SU-DHL-6 (cell line): ENCODE data around the gene CCDC102A.

Experiments
- H2AFZ ChIP-seq: fragments of 200-600 bp; sonication (generic); 2 replicates; pipeline ENCODE4 v1.6.1; 2014; ENCODE audit warnings: low read depth, mild to moderate bottlenecking, moderate library complexity, mixed read lengths, antibody characterized with exemption, low read length; ENCODE audit not compliant: severe bottlenecking
- H3F3A ChIP-seq: fragments of 200-600 bp; shearing (Covaris generic); 2 replicates; pipeline ENCODE4 v1.6.0; 2016; ENCODE audit warnings: antibody characterized with exemption, mild to moderate bottlenecking; ENCODE audit not compliant: insufficient read depth
- H3K27ac ChIP-seq: fragments of 200-600 bp; sonication (generic); 2 replicates; pipeline ENCODE4 v1.5.1; 2016; ENCODE audit warnings: low read depth, mild to moderate bottlenecking, low read length, moderate library complexity, mixed read lengths
- H3K27me3 ChIP-seq: fragments of 200-600 bp; sonication (generic), shearing (Covaris generic); 2 replicates; pipeline ENCODE4 v1.6.0; 2014; ENCODE audit warnings: mild to moderate bottlenecking, low read length
- H3K36me3 ChIP-seq: fragments of 200-600 bp; sonication (generic); 2 replicates; pipeline ENCODE4 v1.6.1; 2014; ENCODE audit warnings: mild to moderate bottlenecking, low read length, mixed read lengths
- H3K4me2 ChIP-seq: fragments of 300-600, 200-600 bp; shearing (Covaris generic), sonication (generic); 2 replicates; pipeline ENCODE4 v1.6.0; 2014; ENCODE audit warnings: low read length, low read depth, mild to moderate bottlenecking; ENCODE audit not compliant: poor library complexity, severe bottlenecking
- H3K4me3 ChIP-seq: fragments of 200-600 bp; sonication (generic); 2 replicates; pipeline ENCODE4 v1.5.1; 2014; ENCODE audit warnings: antibody characterized with exemption, low read length, mild to moderate bottlenecking, mixed read lengths; ENCODE audit not compliant: insufficient read depth, poor library complexity, severe bottlenecking
- H3K79me2 ChIP-seq: fragments of 200-600 bp; sonication (generic); 2 replicates; pipeline ENCODE4 v1.6.1; 2014; ENCODE audit warnings: mild to moderate bottlenecking, low read length, moderate library complexity; ENCODE audit not compliant: insufficient read depth
- H3K9ac ChIP-seq: fragments of 200-600 bp; sonication (generic); 2 replicates; pipeline ENCODE4 v1.7.0; 2014; ENCODE audit warnings: mild to moderate bottlenecking, low read length
- H3K9me2 ChIP-seq: fragments of 200-600 bp; sonication (generic); replicated peaks from 2 replicates; pipeline ENCODE4 v1.6.1; 2014; ENCODE audit warnings: low read length; ENCODE audit not compliant: insufficient read depth
- H3K9me3 ChIP-seq: fragments of 200-600 bp; sonication (generic); 2 replicates; pipeline ENCODE4 v1.6.1; 2014; ENCODE audit warnings: low read length, mixed read lengths; ENCODE audit not compliant: insufficient read depth
- H4K20me1 ChIP-seq: fragments of 200-600 bp; sonication (generic); 2 replicates; pipeline ENCODE4 v1.6.1; 2014; ENCODE audit warnings: low read depth, mild to moderate bottlenecking, antibody characterized with exemption, low read length, moderate library complexity, mixed read lengths
- EZH2phosphoT487 ChIP-seq: fragments of 200-600 bp; sonication (generic), shearing (Covaris generic); conservative IDR thresholded peaks from 2 replicates; pipeline ENCODE4 v1.6.1; 2018; ENCODE audit warnings: mild to moderate bottlenecking, antibody characterized with exemption, low read length, moderate library complexity, mixed read lengths
- TF ChIP-seq, protein P1 (sequence below): fragments of 200-600 bp; sonication (generic); IDR thresholded peaks from one replicate; pipeline ENCODE4 v1.5.1; 2017; ENCODE audit warnings: antibody characterized with exemption, mild to moderate bottlenecking, low read length, moderate library complexity; ENCODE audit not compliant: insufficient read depth, poor library complexity, severe bottlenecking

The CCDC102A gene

DNA sequence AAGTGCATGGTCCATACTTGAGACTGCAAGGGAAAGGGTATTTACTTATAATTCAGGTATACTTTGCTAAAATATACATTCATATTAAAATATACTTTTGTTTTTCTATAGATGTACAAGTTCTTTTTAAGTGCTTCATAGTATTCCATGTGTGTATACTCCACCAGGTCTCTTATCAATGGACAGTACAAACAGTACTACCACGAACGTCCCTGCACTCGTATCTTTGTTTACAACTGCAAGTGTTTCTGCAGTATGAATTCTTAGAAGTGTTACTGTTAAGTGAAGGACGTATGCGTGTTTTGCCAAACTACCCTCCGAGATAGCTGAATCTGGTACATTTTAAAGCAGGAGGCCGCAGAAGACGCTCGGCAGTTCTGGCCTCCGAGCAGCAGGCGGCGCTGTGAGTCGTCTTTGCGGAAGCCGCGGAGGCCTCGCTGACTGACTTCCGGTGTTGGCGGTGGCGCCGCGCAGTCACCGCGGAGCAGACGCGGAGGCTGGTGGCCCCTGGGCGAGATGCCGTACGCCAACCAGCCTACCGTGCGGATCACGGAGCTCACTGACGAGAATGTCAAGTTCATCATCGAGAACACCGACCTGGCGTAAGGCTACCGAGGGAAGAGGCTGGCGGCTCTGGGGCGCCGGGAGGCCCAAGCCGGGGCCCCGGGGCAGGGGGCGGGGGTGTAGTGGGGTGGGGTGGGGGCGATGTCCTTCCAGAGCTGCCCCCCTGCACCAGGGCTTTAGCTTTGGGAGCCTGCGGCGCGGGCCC lies 74.0 kb downstream of the CCDC102A start, which contains the start of gene POLR2C:
Gene POLR2C (plus strand): TSS at position 471 of the 769 bp plus-strand sequence. CDS start 46 bp downstream, at position 517.
- no peaks in the 10 kb centered on the region for H3K9me3 ChIP-seq
- H2AFZ ChIP-seq: peak within 1 kb of the TSS; percentile 17
- H3K27ac ChIP-seq: no peak within 1 kb of the TSS
- no peaks in the 10 kb centered on the region for H4K20me1 ChIP-seq
- H3K4me3 ChIP-seq: peak within 1 kb of the TSS; percentile 74
- H3K9ac ChIP-seq: peak within 1 kb of the TSS; percentile 70
- peak within 1 kb of the TSS; percentile 84 for H3K4me2 ChIP-seq
- peaks cover 15% of the 10 kb centered on the region for H3K79me2 ChIP-seq
- no peaks in the 10 kb centered on the region for H3K9me2 ChIP-seq
- peaks cover 11% of the 10 kb centered on the region for H3F3A ChIP-seq
- H3K36me3 ChIP-seq: peaks cover 5% of the 10 kb centered on the region; the same call in 1 of the 2 replicates
- no peaks in the 10 kb centered on the region for H3K27me3 ChIP-seq
- TF ChIP-seq EZH2phosphoT487: no peak
- TF ChIP-seq, protein P1, sequence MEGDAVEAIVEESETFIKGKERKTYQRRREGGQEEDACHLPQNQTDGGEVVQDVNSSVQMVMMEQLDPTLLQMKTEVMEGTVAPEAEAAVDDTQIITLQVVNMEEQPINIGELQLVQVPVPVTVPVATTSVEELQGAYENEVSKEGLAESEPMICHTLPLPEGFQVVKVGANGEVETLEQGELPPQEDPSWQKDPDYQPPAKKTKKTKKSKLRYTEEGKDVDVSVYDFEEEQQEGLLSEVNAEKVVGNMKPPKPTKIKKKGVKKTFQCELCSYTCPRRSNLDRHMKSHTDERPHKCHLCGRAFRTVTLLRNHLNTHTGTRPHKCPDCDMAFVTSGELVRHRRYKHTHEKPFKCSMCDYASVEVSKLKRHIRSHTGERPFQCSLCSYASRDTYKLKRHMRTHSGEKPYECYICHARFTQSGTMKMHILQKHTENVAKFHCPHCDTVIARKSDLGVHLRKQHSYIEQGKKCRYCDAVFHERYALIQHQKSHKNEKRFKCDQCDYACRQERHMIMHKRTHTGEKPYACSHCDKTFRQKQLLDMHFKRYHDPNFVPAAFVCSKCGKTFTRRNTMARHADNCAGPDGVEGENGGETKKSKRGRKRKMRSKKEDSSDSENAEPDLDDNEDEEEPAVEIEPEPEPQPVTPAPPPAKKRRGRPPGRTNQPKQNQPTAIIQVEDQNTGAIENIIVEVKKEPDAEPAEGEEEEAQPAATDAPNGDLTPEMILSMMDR: peak; percentile 88
